Activated CD4-positive, CD25-positive, alpha-beta regulatory T cell treated with anti-CD3 and anti-CD28 coated beads, Interleukin-2, amount 50 U/mL, for 16 hours (primary cell): Measurements from ENCODE around the gene SYMPK.
"Not testable (repeated sequence)": the region's sequence is repeated elsewhere in the genome, so short reads cannot be mapped to it uniquely, and the experiment has no call there.

Experiments
- DNase-seq: peaks from one replicate; pipeline ENCODE4 v3.0.0-alpha.2; 2020; ENCODE audit warnings: low read depth, low spot score

Gene SYMPK

DNA sequence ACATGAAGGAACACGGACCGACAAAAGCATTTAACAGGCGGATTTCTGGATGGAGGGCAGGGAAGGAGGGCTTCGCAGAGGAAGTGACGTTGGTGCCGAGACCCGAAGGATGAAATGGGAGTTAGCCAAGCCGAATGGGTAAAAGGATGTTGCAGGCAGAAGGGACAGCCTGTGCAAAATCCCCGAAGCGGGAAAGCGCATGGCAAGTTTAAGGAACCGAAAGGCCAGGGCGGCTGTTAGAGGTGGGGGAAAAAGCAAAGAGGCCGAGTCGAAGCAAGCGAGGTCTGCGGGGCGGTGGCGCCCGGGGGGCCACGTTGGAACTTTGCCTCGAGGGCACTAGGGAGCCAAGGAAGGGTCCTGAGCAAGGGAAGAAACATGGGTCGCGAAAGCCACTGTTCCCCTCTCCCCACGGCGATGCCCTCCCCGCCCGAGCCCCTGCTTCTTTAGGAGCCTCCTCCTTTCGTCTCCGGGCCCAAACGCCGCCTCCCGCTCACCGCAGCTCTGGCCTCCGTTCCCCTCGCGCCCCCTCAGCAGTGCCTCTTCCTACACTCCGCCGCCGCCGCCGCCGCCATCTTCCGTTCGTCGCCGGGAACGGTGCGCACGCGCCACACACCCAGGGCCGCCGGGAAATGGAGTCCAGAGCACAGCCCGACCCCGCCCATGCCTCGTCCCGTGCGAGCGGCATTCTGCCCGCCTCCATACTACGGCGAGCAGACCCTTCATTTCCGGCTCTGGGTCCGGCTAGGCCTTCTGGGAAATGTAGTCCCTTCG, at the start of gene SYMPK:
SYMPK (minus strand) TSS at position 584 of the 771 bp plus-strand sequence. CDS start 8,652 bp downstream, outside the sequence.
- DNase-seq = peak; percentile 98

DNA sequence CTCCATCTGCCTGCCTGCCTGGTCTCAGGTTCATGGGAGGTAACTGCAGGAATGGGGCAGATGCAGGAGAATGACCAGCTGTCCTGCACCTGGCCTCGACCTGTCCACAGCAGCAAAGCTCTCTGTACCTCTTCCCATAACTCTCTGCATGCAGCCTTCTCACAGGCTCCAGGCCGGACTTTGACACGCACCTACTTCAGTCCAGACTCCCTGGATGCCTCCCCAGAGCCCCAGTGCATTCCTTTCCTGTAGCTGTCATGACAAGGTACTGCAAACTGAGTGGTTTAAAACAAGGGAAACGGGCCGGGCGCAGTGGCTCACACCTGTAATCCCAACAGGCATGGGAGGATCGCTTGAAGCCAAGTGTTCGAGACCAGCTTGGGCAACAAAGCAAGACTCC, 48.3 kb upstream of the SYMPK start:
- no peak for DNase-seq

DNA sequence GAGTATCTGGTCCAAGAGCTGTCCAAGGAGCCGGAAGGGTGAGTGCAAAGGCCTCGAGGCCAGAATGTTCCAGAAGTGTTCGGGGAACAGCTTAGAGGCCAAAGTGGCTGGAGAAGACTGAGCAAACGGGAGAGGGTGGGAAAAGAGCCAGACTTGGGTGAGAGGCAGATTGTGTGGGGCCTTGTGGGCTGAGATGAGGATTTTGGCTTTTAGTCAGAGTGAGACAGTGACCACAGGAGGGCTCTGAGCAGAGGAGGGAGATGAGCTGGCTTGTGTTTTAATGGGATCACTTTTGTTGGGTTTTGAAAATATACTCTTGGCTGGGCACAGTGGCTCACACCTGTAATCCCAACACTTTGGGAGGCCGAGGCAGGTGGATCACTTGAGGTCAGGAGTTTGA, 46.0 kb upstream of the SYMPK start:
- no peak for DNase-seq

DNA sequence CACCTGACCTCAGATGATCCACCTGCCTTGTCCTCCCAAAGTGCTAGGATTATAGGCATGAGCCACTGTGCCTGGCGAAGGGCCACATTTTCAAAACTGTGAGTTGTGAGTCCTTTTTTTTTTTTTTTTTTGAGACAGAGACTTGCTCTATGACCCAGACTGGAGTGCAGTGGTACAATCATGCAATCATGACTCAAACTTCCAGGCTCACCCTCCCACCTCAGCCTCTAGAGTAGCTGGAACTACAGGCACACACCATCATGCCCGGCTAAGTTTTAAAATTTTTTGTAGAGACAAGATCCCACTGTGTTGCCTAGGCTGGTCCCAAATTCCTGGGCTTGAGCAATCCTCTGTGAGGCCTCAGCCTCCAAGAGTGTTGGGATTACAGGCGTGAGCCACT, 43.3 kb upstream of the SYMPK start:
- no peak for DNase-seq

DNA sequence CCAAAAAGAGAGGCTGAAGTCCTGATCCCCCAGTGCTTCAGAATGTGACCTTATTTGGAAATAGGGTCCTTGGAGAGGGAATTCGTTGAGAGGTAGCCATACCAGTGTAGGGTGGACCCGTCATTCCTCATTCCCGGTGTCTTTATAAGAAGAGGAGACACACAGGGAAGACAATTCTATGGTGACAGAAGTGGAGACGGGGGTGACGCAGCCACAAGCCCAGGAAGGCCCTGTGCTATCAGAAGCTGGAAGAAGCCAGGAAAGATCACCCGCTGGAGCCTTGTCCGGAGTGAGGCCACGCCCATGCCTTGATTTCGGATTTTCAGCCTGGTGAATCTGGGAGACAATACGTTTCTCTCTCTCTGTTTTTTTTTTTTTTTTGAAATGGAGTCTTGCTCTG, 42.1 kb upstream of the SYMPK start:
- no peak for DNase-seq

DNA sequence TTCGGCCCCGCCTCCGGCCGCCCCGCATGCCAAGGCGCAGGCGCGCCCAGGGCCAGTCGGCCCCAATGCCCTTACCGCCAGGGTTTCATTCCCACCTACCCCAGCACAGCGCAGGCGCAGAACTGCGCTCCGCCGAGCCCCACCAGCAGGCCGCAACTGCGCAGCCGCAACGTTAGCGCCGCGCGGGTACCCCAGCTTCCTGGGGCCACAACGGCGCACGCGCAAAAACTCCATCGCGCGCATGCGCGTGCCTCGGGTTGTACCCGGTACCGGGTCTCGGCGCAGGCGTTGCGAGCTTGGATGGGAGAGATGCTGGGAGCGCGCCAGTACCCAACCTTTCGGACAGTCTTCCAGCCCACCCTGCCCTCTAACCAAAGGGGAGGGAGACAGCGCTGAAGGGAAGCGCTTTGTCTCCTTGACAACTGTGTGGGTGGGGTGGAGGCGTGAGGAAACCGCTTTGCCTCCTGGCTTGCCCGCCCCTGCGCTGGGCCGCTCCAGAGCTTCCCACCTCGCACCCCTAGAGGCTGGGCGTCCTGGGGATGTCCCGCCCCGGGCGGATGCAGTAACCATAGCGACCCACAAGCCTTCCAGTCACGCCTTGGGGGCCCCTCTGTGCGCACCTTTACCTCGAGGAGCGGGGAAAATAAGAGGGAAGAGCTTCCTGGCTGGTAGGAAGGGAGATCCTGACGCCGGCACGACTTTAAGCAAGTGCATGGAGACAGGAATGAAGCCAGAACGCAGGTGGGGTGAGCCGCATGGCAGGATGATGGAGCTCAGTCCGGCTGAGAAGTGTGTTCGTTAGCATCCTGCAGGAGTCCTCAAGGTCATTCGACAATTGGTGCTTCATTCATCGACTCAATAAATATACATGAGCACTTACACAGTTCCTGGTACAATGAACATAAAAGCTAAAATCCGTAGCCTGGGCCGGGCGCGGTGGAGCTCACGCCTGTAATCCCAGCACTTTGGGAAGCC, 40.0 kb upstream of the SYMPK start:
- DNase-seq = peak; percentile 98

- DNase-seq = no peak
Measured at GRCh38 chr19:45901912-45902650, 39.1 kb upstream of the SYMPK start, which contains the start of gene MYPOP. Gene MYPOP, minus strand, starts transcription at chr19:45902613. Its CDS starts 840 bp downstream, at chr19:45901773.

GRCh38 chr19:45901432-45901911, 38.5 kb upstream of the SYMPK start:
- DNase-seq = no peak

DNA sequence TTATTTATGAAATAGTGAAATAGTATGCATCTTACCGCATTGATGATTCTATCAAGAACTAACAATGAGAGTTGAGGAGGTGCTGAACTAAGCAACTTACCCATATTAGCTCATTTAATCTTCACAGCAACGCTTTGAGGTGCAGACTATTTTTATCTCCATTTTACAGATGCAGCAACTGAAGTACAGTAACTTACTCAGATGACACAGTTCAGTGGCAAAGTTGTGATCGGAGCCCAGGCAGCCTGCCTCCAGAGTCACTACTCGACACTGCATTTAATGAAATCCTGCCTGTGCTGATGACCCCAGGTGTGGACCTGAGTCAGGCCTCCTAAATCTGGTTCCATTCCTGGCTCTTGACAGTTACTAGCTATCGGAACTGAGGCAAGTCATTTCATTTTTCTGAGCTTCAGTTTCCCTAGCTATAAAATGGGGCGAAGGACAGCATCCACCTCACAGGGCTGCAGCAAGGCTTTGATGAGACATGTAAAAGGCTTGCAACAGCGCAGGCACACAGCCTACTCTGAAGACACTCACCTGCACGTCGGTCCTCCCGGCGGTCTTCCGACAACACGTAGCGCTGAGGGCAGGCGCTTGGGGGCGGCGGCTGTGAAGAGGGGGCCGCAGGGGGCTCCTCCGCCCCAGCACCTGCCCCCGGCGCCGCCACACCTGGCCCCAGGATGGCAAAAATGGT, 37.9 kb upstream of the SYMPK start:
- DNase-seq = no peak

GRCh38 chr19:45899919-45900589, 37.1 kb upstream of the SYMPK start:
- DNase-seq = no peak

- DNase-seq = no peak
Measured at GRCh38 chr19:45899253-45899652, 36.3 kb upstream of the SYMPK start.

DNA sequence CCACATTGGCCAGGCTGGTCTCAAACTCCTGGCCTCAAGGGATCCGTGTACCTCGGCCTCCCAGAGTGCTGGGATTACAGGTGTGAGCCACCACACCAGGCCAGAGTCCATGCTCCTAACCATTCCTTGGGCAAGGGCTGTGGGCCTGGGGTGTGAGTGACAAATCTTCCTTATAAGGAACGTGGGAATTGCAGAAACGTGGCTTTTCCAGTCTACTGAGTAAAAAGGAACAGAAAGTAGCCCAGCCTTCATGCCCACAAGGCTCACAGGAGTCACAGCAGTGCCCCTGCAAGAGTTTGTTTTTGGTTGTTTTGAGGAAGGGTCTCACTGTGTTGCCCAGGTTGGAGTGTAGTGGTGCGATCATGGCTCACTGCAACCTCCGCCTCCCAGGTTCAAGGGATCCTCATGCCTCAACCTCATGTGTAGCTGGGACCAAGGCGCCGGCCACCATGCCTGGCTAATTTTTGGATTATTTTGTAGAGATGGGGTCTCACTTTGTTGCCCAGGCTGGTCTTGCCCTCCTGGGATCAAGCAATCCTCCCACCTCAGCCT, 34.4 kb upstream of the SYMPK start:
- DNase-seq = no peak

DNA sequence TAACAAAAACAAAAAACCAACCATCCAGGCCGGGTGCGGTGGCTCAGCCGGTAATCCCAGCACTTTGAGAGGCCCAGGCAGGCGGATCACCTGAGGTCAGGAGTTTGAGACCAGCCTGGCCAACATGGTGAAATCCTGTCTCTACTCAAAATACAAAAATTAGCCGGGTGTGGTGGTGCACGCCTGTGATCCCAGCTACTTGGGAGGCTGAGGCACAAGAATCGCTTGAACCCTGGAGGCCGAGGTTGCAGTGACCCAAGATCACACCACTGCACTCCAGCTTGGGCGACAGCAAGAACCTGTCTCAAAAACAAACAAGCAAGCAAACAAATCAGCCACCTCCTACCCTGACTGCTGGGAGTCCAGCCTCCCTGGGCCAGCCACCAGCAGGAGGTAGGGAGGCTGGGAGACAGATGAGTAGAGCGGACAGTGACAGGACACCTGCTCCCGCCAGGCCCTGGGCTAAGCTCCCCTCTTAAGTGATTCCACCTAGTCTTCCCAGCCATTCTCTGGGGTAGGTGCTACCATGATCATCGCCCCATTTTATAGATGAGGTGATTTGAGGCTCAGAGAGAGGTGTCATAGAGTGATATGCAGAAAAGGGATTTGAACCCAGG, 33.1 kb upstream of the SYMPK start:
- DNase-seq = not testable (repeated sequence)

DNA sequence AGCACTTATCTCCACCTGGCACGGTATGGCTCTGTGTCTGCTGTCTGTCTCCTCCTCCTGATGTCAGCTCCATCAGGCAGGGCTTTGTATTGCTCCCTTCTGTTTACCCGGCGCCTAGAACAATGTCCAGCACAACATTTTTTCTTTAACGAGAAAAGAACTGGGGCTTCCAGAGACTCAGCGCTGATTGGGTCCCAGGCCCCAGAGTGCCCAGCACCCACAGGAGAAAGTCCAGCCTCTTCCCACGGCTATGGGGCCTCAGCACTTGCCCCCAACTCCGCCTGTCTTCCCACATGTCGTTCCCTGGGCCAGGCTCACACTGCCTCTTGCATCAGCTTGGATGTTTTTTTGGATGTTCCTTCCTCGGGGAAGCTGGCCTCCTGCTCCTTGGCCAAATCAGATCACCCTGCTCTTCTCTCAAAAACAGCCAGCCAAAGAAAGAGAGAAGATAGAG, 32.6 kb upstream of the SYMPK start:
- no peak for DNase-seq

GRCh38 chr19:45890877-45891276, 27.9 kb upstream of the SYMPK start:
- no peak for DNase-seq

DNA sequence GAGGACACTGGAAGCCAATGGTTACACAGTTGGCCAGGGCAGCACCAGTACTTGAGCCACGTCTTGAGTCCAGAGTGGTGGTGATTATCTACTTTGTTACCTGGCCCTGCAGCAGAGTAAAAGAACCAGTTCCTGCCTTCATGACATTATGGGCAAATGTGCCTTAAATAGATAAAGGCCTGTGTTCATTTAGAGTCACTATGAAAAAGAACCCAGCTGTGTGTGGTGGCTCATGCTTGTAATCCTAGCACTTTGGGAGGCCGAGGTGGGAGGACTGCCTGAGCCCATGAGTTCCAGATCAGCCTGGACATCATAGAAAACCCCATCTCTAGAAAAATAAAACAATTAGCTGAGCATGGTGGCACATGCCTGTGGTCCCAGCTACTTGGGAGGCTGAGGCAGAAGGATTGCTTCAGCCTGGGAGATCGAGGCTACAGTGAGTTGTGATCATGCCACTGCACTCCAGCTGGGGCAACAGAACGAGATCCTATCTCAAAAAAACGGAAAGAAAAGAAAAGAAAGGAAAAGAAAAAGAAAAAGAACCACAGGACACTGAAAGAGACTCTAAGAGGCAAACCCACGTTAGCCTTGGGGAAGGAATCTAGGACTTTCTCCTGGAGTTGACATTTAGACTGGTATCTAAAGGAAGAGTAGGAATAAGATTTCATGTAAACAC, 26.4 kb upstream of the SYMPK start:
- DNase-seq = no peak

- DNase-seq = no peak
Measured at GRCh38 chr19:45887200-45887710, 24.3 kb upstream of the SYMPK start.

- DNase-seq = peak; percentile 86
Measured at GRCh38 chr19:45886427-45887199, 23.7 kb upstream of the SYMPK start.
